Neural progenitor cell (in vitro differentiated cells): Measurements from ENCODE around the gene ITFG1. TPM values are rescaled to one million over a fixed set of nuclear protein-coding genes. Genes with fewer than 3 reads are reported as not detected.

Experiments
- DNase-seq: peaks from one replicate; pipeline ENCODE4 v3.0.0-alpha.2; 2016; ENCODE audit warnings: low spot score
- H2AFZ ChIP-seq: fragments of 200-600 bp; sonication (generic); replicated peaks from 2 replicates; pipeline ENCODE4 v1.6.1; 2016; ENCODE audit warnings: antibody characterized with exemption
- H3F3A ChIP-seq: fragments of 200-600 bp; sonication (generic); 2 replicates; pipeline ENCODE4 v1.6.1; 2016; ENCODE audit warnings: antibody characterized with exemption, low read depth
- H3K27ac ChIP-seq: fragments of 200-600 bp; sonication (generic); 2 replicates; pipeline ENCODE4 v1.5.1; 2016; ENCODE audit warnings: mild to moderate bottlenecking
- H3K27me3 ChIP-seq: fragments of 200-600 bp; sonication (generic); 2 replicates; pipeline ENCODE4 v1.6.1; 2016; ENCODE audit warnings: mild to moderate bottlenecking, moderate library complexity
- H3K36me3 ChIP-seq: fragments of 200-600 bp; sonication (generic); 2 replicates; pipeline ENCODE4 v1.5.1; 2016
- H3K4me1 ChIP-seq: fragments of 200-600 bp; sonication (generic); 2 replicates; pipeline ENCODE4 v1.6.1; 2016; ENCODE audit warnings: mixed run types
- H3K4me2 ChIP-seq: fragments of 200-600 bp; sonication (generic); 2 replicates; pipeline ENCODE4 v1.6.1; 2016
- H3K4me3 ChIP-seq: fragments of 200-600 bp; sonication (generic); 2 replicates; pipeline ENCODE4 v1.5.1; 2016
- H3K79me2 ChIP-seq: fragments of 200-600 bp; sonication (generic); 2 replicates; pipeline ENCODE4 v1.6.1; 2016; ENCODE audit warnings: low read depth
- H3K9ac ChIP-seq: fragments of 200-600 bp; sonication (generic); 2 replicates; pipeline ENCODE4 v1.6.1; 2016
- H3K9me3 ChIP-seq: fragments of 200-600 bp; sonication (generic); 2 replicates; pipeline ENCODE4 v1.5.1; 2016; ENCODE audit warnings: low read depth
- H4K20me1 ChIP-seq: fragments of 200-600 bp; sonication (generic); 2 replicates; pipeline ENCODE4 v1.6.1; 2016; ENCODE audit warnings: low read depth
- H3K27ac Mint-ChIP-seq: 3 replicates; pipeline ENCODE4 v1.8.0; 2021; ENCODE audit warnings: mixed read lengths
- H3K27me3 Mint-ChIP-seq: 2 replicates; pipeline ENCODE4 v1.8.0; 2022; ENCODE audit warnings: low read depth, mild to moderate bottlenecking, inconsistent platforms, moderate library complexity, mixed read lengths; ENCODE audit not compliant: insufficient read depth
- H3K36me3 Mint-ChIP-seq: 3 replicates; pipeline ENCODE4 v1.8.0; 2021; ENCODE audit warnings: mixed read lengths
- H3K4me1 Mint-ChIP-seq: 3 replicates; pipeline ENCODE4 v1.8.0; 2021; ENCODE audit warnings: mixed read lengths
- H3K4me3 Mint-ChIP-seq: 3 replicates; pipeline ENCODE4 v1.8.0; 2021; ENCODE audit warnings: mild to moderate bottlenecking, moderate library complexity, mixed read lengths
- H3K9me3 Mint-ChIP-seq: 3 replicates; pipeline ENCODE4 v1.8.0; 2020; ENCODE audit warnings: mixed read lengths
- CTCF ChIP-seq: fragments of 200-600 bp; sonication (generic); IDR thresholded peaks from 2 replicates; pipeline ENCODE4 v1.5.1; 2017; ENCODE audit warnings: antibody characterized with exemption, mild to moderate bottlenecking
- EZH2 ChIP-seq: fragments of 200-600 bp; sonication (generic); IDR thresholded peaks from 2 replicates; pipeline ENCODE4 v1.6.1; 2017; ENCODE audit warnings: antibody characterized with exemption, mild to moderate bottlenecking, moderate library complexity
- EZH2phosphoT487 ChIP-seq: fragments of 200-600 bp; sonication (generic); IDR thresholded peaks from 2 replicates; pipeline ENCODE4 v1.6.1; 2017; ENCODE audit warnings: antibody characterized with exemption
- total RNA-seq: library from RNA; depleted of rRNA; stranded (reverse); fragments of >200 nt; gene quantifications from 2 replicates; pipeline ENCODE4 v1.2.3, GENCODE V29; 2015; ENCODE audit warnings: low replicate concordance

ITFG1 gene
- total RNA-seq, 1 donor from 2014 or later: 61.8 TPM

- no peak overlapping the region for H3K4me3 ChIP-seq
- no peak overlapping the region for H3K4me2 ChIP-seq
- DNase-seq: no peak
- no peaks in the 10 kb centered on the region for H3K4me1 ChIP-seq
- no peaks in the 10 kb centered on the region for H3K27me3 ChIP-seq
- Mint-ChIP-seq H3K27me3 (no peaks in the 10 kb centered on the region), H3K27ac (no peak overlapping the region), H3K4me1 (no peaks in the 10 kb centered on the region), H3K36me3 (peaks cover 4% of the 10 kb centered on the region), H3K9me3 (no peaks in the 10 kb centered on the region), H3K4me3 (no peak overlapping the region)
- H3F3A ChIP-seq: no peaks in the 10 kb centered on the region
- H3K79me2 ChIP-seq: no peaks in the 10 kb centered on the region
- no peak overlapping the region for H3K9ac ChIP-seq
- H3K9me3 ChIP-seq: no peaks in the 10 kb centered on the region
- H2AFZ ChIP-seq: no peak overlapping the region
- no peak overlapping the region for H3K27ac ChIP-seq
- H3K36me3 ChIP-seq: no peaks in the 10 kb centered on the region
- H4K20me1 ChIP-seq: no peaks in the 10 kb centered on the region
- TF ChIP-seq EZH2 (no peak), CTCF (no peak), EZH2phosphoT487 (no peak)
Measured at GRCh38 chr16:47161464-47161863, 299.4 kb downstream of the ITFG1 start.

DNA sequence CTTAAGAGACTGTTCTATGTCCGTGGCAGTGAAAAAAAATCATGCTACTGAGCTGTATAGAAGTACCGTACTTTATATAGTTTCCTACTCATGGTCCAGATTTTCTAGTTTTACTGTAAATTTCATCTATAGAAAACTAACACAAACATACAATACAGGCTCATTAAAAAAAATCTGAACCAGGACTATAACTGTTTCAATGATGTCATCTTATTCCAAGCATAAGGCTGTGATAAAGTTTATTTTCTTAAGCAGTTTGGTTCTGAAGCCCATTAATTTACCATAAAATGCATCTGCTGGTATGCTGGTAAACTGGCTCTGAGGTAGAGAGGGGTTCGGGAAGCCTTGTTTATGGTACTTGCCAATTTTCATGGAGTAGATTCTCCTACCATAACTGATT lies 300.4 kb downstream of the ITFG1 start:
- no peaks in the 10 kb centered on the region for H3K27me3 Mint-ChIP-seq
- H3K36me3 Mint-ChIP-seq: peaks cover 5% of the 10 kb centered on the region
- H3K4me3 Mint-ChIP-seq: no peak overlapping the region
- H4K20me1 ChIP-seq: no peaks in the 10 kb centered on the region
- no peaks in the 10 kb centered on the region for H3K36me3 ChIP-seq
- no peak overlapping the region for H3K27ac Mint-ChIP-seq
- no peak overlapping the region for H3K4me3 ChIP-seq
- no peak overlapping the region for H3K27ac ChIP-seq
- H3K9me3 ChIP-seq: no peaks in the 10 kb centered on the region
- no peak overlapping the region for H3K9ac ChIP-seq
- H3K4me2 ChIP-seq: no peak overlapping the region
- H3K79me2 ChIP-seq: no peaks in the 10 kb centered on the region
- H3K4me1 ChIP-seq: no peaks in the 10 kb centered on the region
- TF ChIP-seq CTCF: no peak
- TF ChIP-seq EZH2: no peak
- TF ChIP-seq EZH2phosphoT487: no peak
- no peak for DNase-seq
- H2AFZ ChIP-seq: no peak overlapping the region
- no peaks in the 10 kb centered on the region for H3K4me1 Mint-ChIP-seq
- H3K27me3 ChIP-seq: no peaks in the 10 kb centered on the region
- H3F3A ChIP-seq: no peaks in the 10 kb centered on the region
- H3K9me3 Mint-ChIP-seq: no peaks in the 10 kb centered on the region

DNA sequence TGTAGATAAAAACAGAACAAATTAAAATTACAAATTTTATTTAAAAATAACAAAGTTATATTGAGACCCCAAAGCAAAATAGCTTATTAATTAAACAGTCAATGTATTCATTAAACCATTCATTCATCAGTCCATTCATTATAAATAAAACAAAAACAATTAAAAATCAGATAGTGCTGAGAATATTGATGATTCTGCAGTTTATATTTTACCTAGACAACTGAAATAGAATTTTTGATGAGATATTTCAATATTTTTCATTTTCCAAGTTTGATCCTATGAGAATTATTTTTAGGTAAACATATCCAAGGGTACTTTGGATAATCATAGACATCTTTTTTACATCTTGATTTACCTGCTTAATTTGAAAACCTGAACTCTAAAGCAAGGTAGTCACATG lies 301.9 kb downstream of the ITFG1 start:
- no peaks in the 10 kb centered on the region for H4K20me1 ChIP-seq

More for the DNA sequence above, 301.9 kb downstream of the ITFG1 start:
- H3K4me3 Mint-ChIP-seq: no peak overlapping the region
- Histone ChIP-seq H3K9ac (no peak overlapping the region), H3K4me2 (no peak overlapping the region), H3K9me3 (no peaks in the 10 kb centered on the region), H3K4me1 (no peaks in the 10 kb centered on the region), H3K27me3 (no peaks in the 10 kb centered on the region), H3K36me3 (no peaks in the 10 kb centered on the region), H3K4me3 (no peak overlapping the region), H3K79me2 (no peaks in the 10 kb centered on the region), H3F3A (no peaks in the 10 kb centered on the region), H3K27ac (no peak overlapping the region), H2AFZ (no peak overlapping the region)
- H3K4me1 Mint-ChIP-seq: no peaks in the 10 kb centered on the region
- H3K36me3 Mint-ChIP-seq: peaks cover 5% of the 10 kb centered on the region
- DNase-seq: no peak
- no peak for TF ChIP-seq EZH2phosphoT487
- no peak for TF ChIP-seq EZH2
- TF ChIP-seq CTCF: no peak
- H3K27ac Mint-ChIP-seq: no peak overlapping the region
- no peaks in the 10 kb centered on the region for H3K9me3 Mint-ChIP-seq
- no peaks in the 10 kb centered on the region for H3K27me3 Mint-ChIP-seq
